Neural cell (in vitro differentiated cells): ENCODE results near the gene GOLPH3L.

ENCODE experiments used
- CTCF ChIP-seq: fragments of 450-650 bp; IDR thresholded peaks from 2 replicates; pipeline ENCODE4 v1.5.1; 2014; ENCODE audit warnings: antibody characterized with exemption, mild to moderate bottlenecking, moderate library complexity; ENCODE audit not compliant: poor library complexity, severe bottlenecking
- EP300 ChIP-seq: fragments of 450-650 bp; conservative IDR thresholded peaks from 2 replicates; pipeline ENCODE4 v1.6.1; 2014; ENCODE audit warnings: antibody characterized with exemption, mild to moderate bottlenecking, moderate library complexity; ENCODE audit not compliant: poor library complexity, severe bottlenecking
- EZH2 ChIP-seq: fragments of 200-600, 300-800 bp; shearing (Covaris generic), sonication (generic); IDR thresholded peaks from 2 replicates; pipeline ENCODE4 v1.6.1; 2014; ENCODE audit warnings: antibody characterized with exemption, low read length, borderline replicate concordance, mild to moderate bottlenecking; ENCODE audit not compliant: insufficient read depth, poor library complexity, severe bottlenecking
- MXI1 ChIP-seq: fragments of 450-650 bp; conservative IDR thresholded peaks from 2 replicates; pipeline ENCODE4 v1.6.1; 2014; ENCODE audit warnings: antibody characterized with exemption, mild to moderate bottlenecking; ENCODE audit not compliant: poor library complexity, severe bottlenecking
- POLR2AphosphoS5 ChIP-seq: IDR thresholded peaks from 2 replicates; pipeline ENCODE4 v1.6.1; 2012
- REST ChIP-seq: IDR thresholded peaks from 2 replicates; pipeline ENCODE4 v1.6.1; 2012; ENCODE audit warnings: borderline replicate concordance
- SMC3 ChIP-seq: fragments of 450-650 bp; conservative IDR thresholded peaks from 2 replicates; pipeline ENCODE4 v1.6.1; 2014; ENCODE audit warnings: antibody characterized with exemption, mild to moderate bottlenecking, moderate library complexity; ENCODE audit not compliant: poor library complexity

GRCh38 chr1:150613061-150613920 lies 83.7 kb downstream of the GOLPH3L start:
- TF ChIP-seq POLR2AphosphoS5 = no peak
- TF ChIP-seq CTCF = no peak
- TF ChIP-seq EP300 = no peak
- no peak for TF ChIP-seq MXI1
- TF ChIP-seq EZH2 = no peak
- TF ChIP-seq SMC3 = no peak
- TF ChIP-seq REST = no peak
